HT-29 (cell line): ENCODE results near the gene CCDC71L. TPM values are rescaled to one million over a fixed set of nuclear protein-coding genes. Genes with fewer than 3 reads are reported as not detected.

Source experiments
- DNase-seq: peaks from one replicate; pipeline ENCODE4 v3.0.0-alpha.2; 2015; ENCODE audit warnings: low spot score
- total RNA-seq: library from RNA; depleted of rRNA; stranded (reverse); fragments of >200 nt; shearing (Covaris generic); gene quantifications from 2 replicates; pipeline ENCODE4 v1.2.3, GENCODE V29; 2014; rRNA removed

CCDC71L gene
- total RNA-seq, 1 experiment from 2014 or later: 12.5 TPM

- no peak for DNase-seq
Measured at GRCh38 chr7:106609416-106609815, 51.5 kb downstream of the CCDC71L start.

GRCh38 chr7:106608661-106609060 lies 52.3 kb downstream of the CCDC71L start:
- DNase-seq: no peak

Other genes starting within 250 kb of the CCDC71L start
- gene PIK3CG, start 204.1 kb upstream of the CCDC71L start, total RNA-seq: 2.9 and 3.1 TPM in 2 replicates